Stimulated activated CD4-positive, alpha-beta T cell treated with anti-CD3 and anti-CD28 coated beads, Interleukin-4, amount 100 ng/mL, for 1 hour (primary cell): ENCODE results near the gene ZFYVE16.
"Not testable (repeated sequence)": the region's sequence is repeated elsewhere in the genome, so short reads cannot be mapped to it uniquely, and the experiment has no call there.

Experiments
- DNase-seq: peaks from one replicate; pipeline ENCODE4 v3.0.0-alpha.2; 2020

Gene ZFYVE16

DNA sequence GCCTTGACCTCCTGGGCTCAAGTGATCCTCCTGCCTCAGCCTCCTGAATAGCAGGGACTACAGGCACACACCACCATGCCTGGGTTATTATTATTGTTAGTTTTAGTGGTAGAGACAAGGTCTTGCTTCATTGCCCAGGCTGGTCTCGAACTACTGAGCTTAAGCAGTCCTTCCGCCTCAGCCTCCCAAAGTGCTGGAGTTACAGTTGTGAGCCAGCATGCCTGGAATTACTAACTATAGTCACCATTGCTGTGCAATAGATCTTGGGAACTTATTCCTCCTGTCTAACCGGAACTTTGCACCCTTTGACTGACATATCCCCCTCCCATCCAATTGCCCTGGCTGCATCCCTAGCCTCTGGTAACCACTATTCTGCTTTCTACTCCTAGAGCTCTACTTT is 83.4 kb downstream of the ZFYVE16 start:
- no peak for DNase-seq

DNA sequence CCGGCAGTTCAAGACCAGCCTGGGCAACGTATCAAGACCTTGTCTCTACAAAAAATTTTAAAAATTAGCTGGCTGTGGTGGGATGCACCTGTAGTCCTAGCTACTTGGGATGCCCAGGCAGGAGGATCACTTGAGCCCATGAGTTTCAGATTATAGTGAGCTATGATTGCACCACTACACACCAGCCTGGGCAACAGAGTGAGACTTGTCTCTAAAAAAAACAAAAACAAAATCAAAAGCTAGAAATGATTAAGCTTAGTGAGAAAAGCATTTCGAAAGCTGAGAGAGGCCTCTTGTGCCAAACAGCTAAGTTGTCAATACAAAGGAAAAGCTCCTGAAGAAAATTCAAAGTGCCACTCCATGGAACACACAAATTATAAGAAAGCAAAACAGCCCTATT is 84.9 kb downstream of the ZFYVE16 start:
- DNase-seq = no peak

DNA sequence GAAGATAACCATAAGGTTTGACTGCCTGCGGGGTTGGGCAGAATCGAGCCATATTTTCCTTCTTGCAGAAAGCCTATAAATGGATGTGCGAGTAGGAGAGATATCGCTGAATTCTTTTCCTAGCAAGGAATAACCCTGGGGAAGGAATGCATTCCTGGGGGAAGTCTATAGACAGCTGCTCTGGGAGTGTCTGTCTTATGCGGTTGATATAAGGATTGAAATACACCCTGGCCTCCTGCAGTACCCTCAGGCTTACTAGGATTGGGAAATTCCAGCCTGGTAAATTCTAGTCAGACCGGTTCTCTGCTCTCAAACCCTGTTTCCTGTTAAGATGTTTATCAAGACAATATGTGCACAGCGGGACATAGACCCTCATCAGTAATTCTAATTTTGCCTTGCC is 85.6 kb downstream of the ZFYVE16 start:
- DNase-seq = not testable (repeated sequence)

DNA sequence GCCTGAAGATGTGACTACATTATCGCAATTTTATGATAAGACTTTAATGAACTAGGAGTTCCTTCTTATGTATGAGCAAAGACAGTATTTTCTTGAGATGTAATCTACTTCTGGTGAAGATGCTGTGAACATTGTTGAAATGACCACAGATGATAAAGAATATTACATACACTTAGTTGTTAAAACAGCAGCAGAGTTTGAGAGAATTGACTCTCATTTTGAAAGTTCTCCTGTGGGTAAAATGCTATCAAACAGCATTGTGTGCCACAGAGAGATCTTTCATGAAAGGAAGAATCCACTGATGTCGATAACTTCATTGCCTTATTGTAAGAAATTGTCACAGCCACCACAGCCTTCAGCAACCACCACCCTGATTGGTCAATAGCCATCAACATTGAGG is 88.0 kb downstream of the ZFYVE16 start:
- no peak for DNase-seq

DNA sequence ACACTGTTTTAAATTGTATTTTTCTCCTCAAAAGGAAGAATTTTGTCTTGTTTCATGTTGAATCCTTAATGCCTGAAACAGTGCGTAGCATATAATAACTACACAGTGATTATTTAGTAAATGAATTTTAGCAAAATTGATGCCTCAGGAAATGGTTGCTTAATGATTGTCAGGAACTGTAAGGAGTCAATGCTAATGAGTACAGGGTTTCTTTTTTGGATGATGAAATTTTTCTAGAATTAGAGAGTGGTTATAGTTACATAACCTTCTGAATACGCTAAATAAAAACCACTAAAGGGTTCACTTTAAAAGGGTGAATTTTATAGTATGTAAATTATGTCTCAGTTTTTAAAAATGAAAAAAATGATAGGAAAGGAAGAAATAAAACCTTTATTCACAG is 94.9 kb downstream of the ZFYVE16 start:
- DNase-seq = no peak

DNA sequence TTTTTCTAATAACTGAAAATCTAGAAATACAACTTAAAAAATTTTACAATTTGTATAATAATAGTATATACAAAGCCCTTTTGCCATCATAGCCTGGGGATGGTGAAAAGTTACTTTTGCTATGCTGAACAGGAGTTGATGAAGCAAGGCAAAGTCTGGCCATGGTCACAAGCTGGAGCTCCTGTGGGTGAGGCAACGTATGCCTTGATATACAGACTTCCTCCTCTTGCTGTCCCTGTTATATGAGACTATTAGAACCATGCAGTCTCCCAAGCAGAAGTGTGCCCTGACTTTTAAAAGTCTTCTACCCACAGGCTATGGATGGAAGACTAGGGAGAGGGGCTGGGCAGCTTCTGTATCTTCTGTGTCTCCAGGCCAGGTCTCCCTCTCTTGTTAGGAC is 95.8 kb downstream of the ZFYVE16 start:
- no peak for DNase-seq

DNA sequence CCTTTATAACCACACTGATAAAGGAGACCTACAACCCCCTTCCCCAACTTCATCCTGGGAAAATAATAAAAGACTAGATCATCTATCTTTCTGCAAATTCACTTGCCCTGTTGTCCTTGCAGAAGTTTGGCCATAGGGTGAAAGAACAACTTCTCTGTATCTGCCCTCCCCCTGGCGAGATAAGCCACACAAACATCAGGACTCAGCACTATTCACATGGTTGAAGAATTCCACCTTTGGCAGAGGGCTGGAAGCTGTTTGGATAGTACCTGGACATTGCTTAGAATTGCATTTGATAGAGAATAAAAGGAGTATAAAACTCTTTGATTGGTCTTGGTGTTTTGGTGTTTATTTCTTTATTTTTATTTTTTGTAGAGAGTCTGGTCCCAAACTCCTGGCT is 97.0 kb downstream of the ZFYVE16 start:
- no peak for DNase-seq

DNA sequence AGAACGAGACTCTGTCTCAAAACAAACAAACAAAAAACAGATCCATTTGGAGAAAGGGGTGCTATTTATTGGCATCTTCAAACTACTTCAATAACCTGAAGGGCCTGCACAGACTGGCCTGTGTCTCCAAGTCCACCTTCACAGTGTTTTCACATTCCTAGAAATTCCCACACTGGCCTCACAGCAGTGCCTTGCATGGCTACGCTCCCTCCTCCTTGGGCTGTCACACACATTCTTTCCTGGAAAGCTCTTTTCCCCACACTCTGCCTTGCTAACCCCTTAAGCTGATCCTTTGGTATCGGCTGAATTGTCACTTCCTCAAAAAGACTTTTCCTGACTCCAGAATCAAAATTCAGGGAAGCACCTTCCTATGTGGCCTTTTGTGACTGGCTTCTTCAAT is 99.8 kb downstream of the ZFYVE16 start:
- no peak for DNase-seq

DNA sequence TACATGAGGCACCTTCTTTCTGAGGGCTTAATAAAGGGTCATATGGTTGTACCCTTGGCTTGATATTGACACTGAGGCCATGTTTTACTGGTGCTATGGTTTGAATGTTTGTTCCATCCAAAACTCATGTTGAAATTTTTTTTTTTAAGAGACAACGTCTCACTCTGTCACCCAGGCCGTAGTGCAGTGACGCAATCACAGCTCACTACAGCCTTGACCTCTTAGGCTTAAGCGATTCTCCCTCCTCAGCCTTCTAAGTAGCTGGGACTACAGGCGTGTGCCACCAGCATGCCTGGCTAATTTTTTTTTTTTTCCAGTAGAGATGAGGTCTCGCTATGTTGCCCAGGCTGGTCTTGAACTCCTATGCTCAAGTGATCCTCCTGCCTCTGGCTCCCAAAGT is 101.0 kb downstream of the ZFYVE16 start:
- DNase-seq = no peak

DNA sequence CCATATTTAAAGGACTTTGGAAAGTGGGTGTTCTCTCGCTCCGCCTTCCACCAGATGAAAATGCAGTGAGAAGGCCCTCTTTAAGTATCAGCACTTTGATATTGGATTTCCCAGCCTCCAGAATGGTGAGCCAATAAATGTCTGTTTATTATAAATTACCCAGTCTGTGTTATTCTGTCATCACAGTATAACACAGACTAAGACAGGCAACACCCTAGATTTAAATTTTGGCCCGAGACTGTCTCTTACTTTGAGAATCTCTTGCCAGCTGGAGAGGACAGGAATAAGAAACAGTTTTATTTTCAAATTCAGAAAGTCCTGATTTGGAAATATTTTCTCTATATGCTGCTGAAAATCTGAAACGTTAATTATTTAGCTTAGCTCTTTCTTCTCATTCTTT is 101.5 kb downstream of the ZFYVE16 start:
- no peak for DNase-seq

DNA sequence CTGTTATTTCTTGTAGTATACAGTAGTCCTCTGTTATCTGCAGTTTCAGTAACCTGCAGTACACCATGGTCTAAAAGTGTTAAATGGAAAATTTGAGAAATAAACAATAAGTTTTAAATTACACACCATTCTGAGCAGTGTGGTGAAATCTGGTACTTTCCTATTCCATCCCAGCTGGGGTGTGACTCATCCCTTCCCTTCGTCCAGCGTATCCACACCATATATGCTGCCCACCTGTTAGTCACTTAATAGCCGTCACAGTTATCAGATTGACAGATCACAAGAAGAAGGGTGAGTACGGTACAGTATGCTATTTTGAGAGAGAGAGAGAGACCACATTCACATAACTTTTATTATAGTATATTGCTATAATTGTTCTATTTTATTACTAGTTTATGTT is 109.0 kb downstream of the ZFYVE16 start:
- no peak for DNase-seq
